ENCODE measurements around the gene RHOD. TPM values are rescaled to one million over a fixed set of nuclear protein-coding genes. Genes with fewer than 3 reads are reported as not detected.

The RHOD gene
- total RNA-seq, 3 donors from 2014 or later = 27.2 to 30.5 (median 28.1) TPM

DNA sequence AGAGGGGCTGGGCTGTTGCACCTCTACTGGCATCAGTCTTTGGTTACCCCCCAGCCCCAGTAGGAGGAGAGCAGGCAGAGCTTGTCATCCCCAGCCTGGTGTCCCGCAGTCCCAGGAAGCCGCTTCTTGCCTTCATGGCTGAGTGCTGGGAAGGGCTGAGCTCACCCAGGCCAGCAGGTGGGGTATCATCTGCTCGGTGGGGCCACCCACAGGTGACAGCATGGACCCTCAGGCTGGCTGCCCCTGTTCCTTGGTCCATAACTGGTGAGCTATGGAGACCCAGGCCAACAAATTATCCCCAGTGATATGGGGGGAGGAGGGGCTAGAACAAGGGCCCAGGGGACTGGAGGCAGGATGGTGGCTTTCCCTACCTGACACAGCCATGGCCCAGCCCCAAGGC, 6.5 kb upstream of the RHOD start:
- no peaks in the 10 kb centered on the region for H3K27me3 ChIP-seq
- intact Hi-C loops (cut with DNase I; ENCODE audit: low total_unique reads) = no loop called here
- no peak overlapping the region for H3K4me3 ChIP-seq
- H3K9me3 ChIP-seq = no peaks in the 10 kb centered on the region
- DNase-seq (ENCODE audit: low spot score in 2 of 2) = no peak
- TF ChIP-seq CTCF (IDR thresholded peaks at IDR 0.05) (no peak), POLR2AphosphoS5 (IDR thresholded peaks at IDR 0.05) (no peak), POLR2A (IDR thresholded peaks at IDR 0.05) (no peak)
- H3K4me1 ChIP-seq = no peaks in the 10 kb centered on the region
- no peaks in the 10 kb centered on the region for H3K36me3 ChIP-seq
- H3K27ac ChIP-seq = no peak overlapping the region

DNA sequence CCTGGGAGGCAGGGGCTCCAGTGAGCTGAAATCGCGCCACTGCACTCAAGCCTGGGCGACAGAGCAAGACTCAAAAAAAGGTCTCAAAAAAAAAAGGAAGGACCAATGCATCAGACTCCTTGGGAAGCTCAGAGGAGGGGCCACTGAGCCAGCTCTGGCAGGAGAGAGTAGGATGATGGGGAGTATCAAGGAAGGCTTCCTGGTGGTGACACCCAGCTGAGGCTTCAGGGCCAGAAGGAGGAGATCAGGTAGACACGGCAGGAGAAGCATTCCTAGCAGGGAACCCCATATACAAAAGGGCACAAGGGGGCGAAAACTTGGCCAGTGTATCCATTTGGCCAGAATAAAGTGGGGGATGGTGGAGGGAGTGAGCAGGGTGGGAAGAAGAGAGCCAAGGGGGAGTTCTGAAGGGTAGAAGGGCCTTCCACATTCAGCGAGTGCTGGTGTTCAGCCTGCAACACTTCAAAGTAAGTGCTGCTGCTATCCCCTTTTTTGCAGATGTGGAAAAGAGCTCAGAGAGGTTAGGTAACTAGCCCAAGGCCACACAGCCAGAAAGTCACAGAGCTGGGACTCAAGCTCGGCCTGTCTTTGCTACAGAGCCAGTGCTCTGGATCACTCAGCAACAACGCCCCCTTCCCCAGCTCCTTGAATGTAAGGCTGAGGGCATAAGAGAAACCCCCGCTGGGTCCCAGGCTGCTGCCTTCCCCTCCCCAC, 5.3 kb upstream of the RHOD start:
- H3K27ac ChIP-seq = no peak overlapping the region
- H3K27me3 ChIP-seq = no peaks in the 10 kb centered on the region
- DNase-seq (ENCODE audit: low spot score in 2 of 2) = no peak
- TF ChIP-seq POLR2AphosphoS5 (IDR thresholded peaks at IDR 0.05) = no peak
- TF ChIP-seq POLR2A (IDR thresholded peaks at IDR 0.05) = no peak
- no peak for TF ChIP-seq CTCF (IDR thresholded peaks at IDR 0.05)
- intact Hi-C loops (cut with DNase I; ENCODE audit: low total_unique reads) = no loop called here
- H3K9me3 ChIP-seq = no peaks in the 10 kb centered on the region
- H3K4me3 ChIP-seq = no peak overlapping the region
- H3K4me1 ChIP-seq = peaks cover 0 to 11% of the 10 kb centered on the region in 2 donors
- H3K36me3 ChIP-seq = no peaks in the 10 kb centered on the region

DNA sequence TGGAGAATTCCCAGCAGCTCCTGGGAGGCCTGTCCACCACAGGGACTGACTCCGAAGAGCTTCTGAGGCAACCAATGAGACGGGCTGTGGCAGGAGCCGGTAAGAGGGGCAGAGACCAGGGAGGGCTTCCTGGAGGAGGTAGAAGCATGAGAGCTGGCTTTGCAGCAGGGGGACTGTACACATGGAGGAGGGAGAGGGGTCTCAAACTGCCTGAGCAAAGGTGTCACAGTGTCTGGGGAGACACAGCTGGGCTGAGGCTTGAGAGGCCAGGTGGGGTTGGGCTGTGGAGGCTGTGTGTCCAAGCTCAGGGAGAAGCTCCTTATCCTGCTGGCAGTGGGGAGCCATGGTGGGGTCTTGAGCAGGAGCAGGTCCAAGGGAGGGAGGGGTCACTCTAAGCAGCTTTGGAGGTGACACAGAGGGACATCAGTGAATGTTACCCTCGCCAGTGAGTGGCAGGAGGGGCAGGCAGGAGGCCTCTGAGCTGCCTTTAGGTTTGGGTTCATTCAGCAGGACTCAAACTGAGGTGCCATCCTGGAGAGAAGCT, 4.6 kb upstream of the RHOD start:
- Histone ChIP-seq H3K9me3 (no peaks in the 10 kb centered on the region), H3K36me3 (no peaks in the 10 kb centered on the region), H3K4me3 (no peak overlapping the region), H3K27ac (no peak overlapping the region), H3K27me3 (no peaks in the 10 kb centered on the region), H3K4me1 (peaks cover 0 to 11% of the 10 kb centered on the region in 2 donors)
- no peak for DNase-seq (ENCODE audit: low spot score in 2 of 2)
- intact Hi-C loops (cut with DNase I; ENCODE audit: low total_unique reads) = no loop called here
- TF ChIP-seq POLR2A (IDR thresholded peaks at IDR 0.05) (no peak), POLR2AphosphoS5 (IDR thresholded peaks at IDR 0.05) (no peak), CTCF (IDR thresholded peaks at IDR 0.05) (no peak)

DNA sequence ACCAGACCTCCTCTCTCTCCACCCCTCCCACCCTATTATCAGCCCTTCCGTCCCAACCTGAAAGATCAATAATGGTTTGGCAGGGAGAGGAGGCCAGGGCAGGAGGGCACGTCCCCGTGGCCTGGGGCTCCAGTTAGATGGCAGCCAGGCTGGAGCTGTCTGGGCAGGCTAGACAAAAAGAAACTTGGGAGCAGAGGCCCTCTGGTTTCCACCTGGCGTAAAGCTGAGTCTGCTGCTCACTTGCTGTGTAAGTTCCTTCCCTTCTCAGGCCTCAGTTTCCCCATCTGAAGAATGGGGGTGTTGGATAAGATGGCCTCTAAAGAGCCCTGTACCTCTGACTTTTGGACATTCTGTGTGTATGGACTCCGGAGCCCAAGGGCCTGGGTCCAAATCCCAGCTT, 3.8 kb upstream of the RHOD start:
- TF ChIP-seq CTCF (IDR thresholded peaks at IDR 0.05) = no peak
- Histone ChIP-seq H3K27me3 (no peaks in the 10 kb centered on the region), H3K9me3 (no peaks in the 10 kb centered on the region), H3K36me3 (no peaks in the 10 kb centered on the region), H3K27ac (no peak overlapping the region), H3K4me1 (peaks cover 0 to 11% of the 10 kb centered on the region in 2 donors), H3K4me3 (no peak overlapping the region)
- no peak for DNase-seq (ENCODE audit: low spot score in 2 of 2)
- intact Hi-C loops (cut with DNase I; ENCODE audit: low total_unique reads) = no loop called here

DNA sequence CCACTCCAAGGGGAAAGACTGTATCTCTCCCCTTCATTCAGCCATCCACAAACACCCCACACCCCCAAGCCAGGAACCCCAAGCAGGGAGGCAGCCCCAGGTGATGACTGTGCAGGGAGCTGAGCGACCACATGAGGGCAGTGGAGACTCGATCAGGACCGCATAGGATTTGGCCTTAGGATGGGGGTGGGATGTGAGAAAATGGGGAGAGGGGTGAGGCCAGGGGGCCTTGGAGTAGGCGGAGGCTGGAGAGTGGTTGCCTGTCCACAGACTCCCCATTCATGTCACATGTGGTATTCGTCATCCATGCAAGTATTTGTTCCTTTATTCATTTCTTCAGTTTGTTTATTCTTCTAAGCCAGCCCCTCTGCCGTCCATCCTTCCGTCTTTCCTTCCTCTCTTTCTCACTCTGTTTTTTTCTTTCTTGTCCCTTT, 2.7 kb upstream of the RHOD start:
- TF ChIP-seq POLR2AphosphoS5 (IDR thresholded peaks at IDR 0.05) (no peak), POLR2A (IDR thresholded peaks at IDR 0.05) (no peak), CTCF (IDR thresholded peaks at IDR 0.05) (peak; percentile 48 to 75 (median 56))
- H3K27me3 ChIP-seq = no peaks in the 10 kb centered on the region
- H3K36me3 ChIP-seq = no peaks in the 10 kb centered on the region
- intact Hi-C loops (cut with DNase I; ENCODE audit: low total_unique reads) = no loop called here
- H3K27ac ChIP-seq = peak overlapping the region; percentile 70 to 82
- no peaks in the 10 kb centered on the region for H3K9me3 ChIP-seq
- peak in 1 of 2 donors; percentile 64 for DNase-seq (ENCODE audit: low spot score in 2 of 2)
- H3K4me3 ChIP-seq = no peak overlapping the region
- peaks cover 0 to 11% of the 10 kb centered on the region in 2 donors for H3K4me1 ChIP-seq
